CD4-positive, alpha-beta T cell treated with Interleukin-21 for 1 hour (primary cell): Measurements from ENCODE around the gene DYNC1LI1.
"Not testable (repeated sequence)": the region's sequence is repeated elsewhere in the genome, so short reads cannot be mapped to it uniquely, and the experiment has no call there.

Experiments
- DNase-seq: peaks from one replicate; pipeline ENCODE4 v3.0.0-alpha.2; 2020

The DYNC1LI1 gene

GRCh38 chr3:32578669-32579068 lies 8.0 kb upstream of the DYNC1LI1 start:
- DNase-seq = not testable (repeated sequence)

- DNase-seq = peak; percentile 29
Observed at GRCh38 chr3:32577581-32578556, 7.2 kb upstream of the DYNC1LI1 start.

GRCh38 chr3:32577174-32577573 lies 6.5 kb upstream of the DYNC1LI1 start:
- DNase-seq = no peak

GRCh38 chr3:32575451-32576113 lies 4.9 kb upstream of the DYNC1LI1 start:
- DNase-seq = no peak

- no peak for DNase-seq
Observed at GRCh38 chr3:32571192-32571485, 481 bp upstream of the DYNC1LI1 start.

GRCh38 chr3:32569540-32570420 lies 878 bp downstream of the DYNC1LI1 start:
- peak; percentile 38 for DNase-seq

GRCh38 chr3:32568953-32569352 lies 1.7 kb downstream of the DYNC1LI1 start:
- DNase-seq = no peak

GRCh38 chr3:32564195-32564594 lies 6.5 kb downstream of the DYNC1LI1 start:
- no peak for DNase-seq

- no peak for DNase-seq
Observed at GRCh38 chr3:32562640-32563039, 8.0 kb downstream of the DYNC1LI1 start.

- DNase-seq = no peak
Observed at GRCh38 chr3:32557640-32558352, 12.9 kb downstream of the DYNC1LI1 start.

GRCh38 chr3:32556332-32556731 lies 14.3 kb downstream of the DYNC1LI1 start:
- DNase-seq = no peak

- no peak for DNase-seq
Observed at GRCh38 chr3:32553973-32554372, 16.7 kb downstream of the DYNC1LI1 start.

GRCh38 chr3:32553459-32553858 lies 17.2 kb downstream of the DYNC1LI1 start:
- DNase-seq = no peak

- no peak for DNase-seq
Observed at GRCh38 chr3:32552013-32552412, 18.6 kb downstream of the DYNC1LI1 start.

GRCh38 chr3:32551496-32551895 lies 19.2 kb downstream of the DYNC1LI1 start:
- DNase-seq = no peak

GRCh38 chr3:32551087-32551486 lies 19.6 kb downstream of the DYNC1LI1 start:
- no peak for DNase-seq

GRCh38 chr3:32545305-32545704 lies 25.4 kb downstream of the DYNC1LI1 start:
- DNase-seq = no peak

- no peak for DNase-seq
Observed at GRCh38 chr3:32544894-32545293, 25.8 kb downstream of the DYNC1LI1 start.

- DNase-seq = no peak
Observed at GRCh38 chr3:32542807-32543206, 27.9 kb downstream of the DYNC1LI1 start.

- DNase-seq = no peak
Observed at GRCh38 chr3:32540899-32541298, 29.8 kb downstream of the DYNC1LI1 start.

GRCh38 chr3:32532434-32532833 lies 38.2 kb downstream of the DYNC1LI1 start:
- no peak for DNase-seq

- no peak for DNase-seq
Observed at GRCh38 chr3:32531010-32531647, 39.5 kb downstream of the DYNC1LI1 start.
